Tibial nerve (tissue), 4 donors: ENCODE results near the gene RFFL.

Source experiments
- CTCF ChIP-seq, 5 experiments: fragments of 200-600 bp in 3 of 5; fragments of 450-650 bp in 2 of 5; sonication (generic) in 3 of 5; IDR thresholded peaks; one replicate each; pipeline ENCODE4 v1.5.1; 2016 to 2019; ENCODE audit warnings: antibody characterized with exemption in 5 of 5, mild to moderate bottlenecking in 3 of 5, moderate library complexity in 2 of 5
- EP300 ChIP-seq, 2 donors: sonication (generic); formaldehyde crosslinking; IDR thresholded peaks; one replicate each; pipeline ENCODE4 v1.6.1; 2017; ENCODE audit warnings: antibody characterized with exemption in 2 of 2, mild to moderate bottlenecking in 1 of 2
- POLR2A ChIP-seq, 2 donors: fragments of 450-650 bp; IDR thresholded peaks; one replicate each; pipeline ENCODE4 v1.6.1; 2017; ENCODE audit warnings: antibody characterized with exemption in 2 of 2, mild to moderate bottlenecking in 2 of 2, moderate library complexity in 2 of 2

DNA sequence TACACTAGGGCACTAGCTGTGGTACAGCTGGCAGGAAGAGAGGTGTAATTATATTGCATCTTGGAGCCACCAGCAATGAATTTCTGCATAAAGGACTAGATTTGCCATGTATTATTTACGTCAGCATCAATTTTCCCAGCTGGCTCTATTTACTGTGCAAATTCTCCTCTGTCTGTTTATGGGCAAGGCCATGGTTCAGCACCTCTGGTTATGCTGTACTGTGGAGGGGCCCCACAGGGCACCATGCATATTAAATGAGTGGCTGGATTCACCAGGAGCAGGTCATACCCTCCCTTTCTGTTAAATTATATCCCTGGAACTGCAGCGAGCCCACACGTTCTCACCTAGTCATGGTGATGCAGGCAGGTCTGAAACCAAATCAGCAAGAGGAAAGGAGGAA, 36.4 kb upstream of the RFFL start:
- TF ChIP-seq POLR2A (IDR thresholded peaks at IDR 0.05) (no peak), CTCF (IDR thresholded peaks at IDR 0.05) (no peak), EP300 (IDR thresholded peaks at IDR 0.05) (no peak)
